ENCODE measurements around the gene LINC01488. TPM values are rescaled to one million over a fixed set of nuclear protein-coding genes. Genes with fewer than 3 reads are reported as not detected.

LINC01488 gene
- total RNA-seq, 1 donor from 2014 or later, result not detected

- DNase-seq (ENCODE audit: extremely low read depth, low read depth, low spot score), result no peak
Measured at GRCh38 chr11:69524291-69524882, 42.9 kb downstream of the LINC01488 start.

- no peak for DNase-seq (ENCODE audit: extremely low read depth, low read depth, low spot score)
Measured at GRCh38 chr11:69524991-69525411, 43.5 kb downstream of the LINC01488 start.

GRCh38 chr11:69525516-69526452, 44.3 kb downstream of the LINC01488 start:
- DNase-seq (ENCODE audit: extremely low read depth, low read depth, low spot score), result no peak

- DNase-seq (ENCODE audit: extremely low read depth, low read depth, low spot score), result no peak
Measured at GRCh38 chr11:69526453-69526810, 45.0 kb downstream of the LINC01488 start.

GRCh38 chr11:69529001-69529400, 47.5 kb downstream of the LINC01488 start:
- DNase-seq (ENCODE audit: extremely low read depth, low read depth, low spot score), result no peak

- no peak for DNase-seq (ENCODE audit: extremely low read depth, low read depth, low spot score)
Measured at GRCh38 chr11:69530278-69531070, 49.0 kb downstream of the LINC01488 start.

- no peak for DNase-seq (ENCODE audit: extremely low read depth, low read depth, low spot score)
Measured at GRCh38 chr11:69531071-69531716, 49.7 kb downstream of the LINC01488 start.

- no peak for DNase-seq (ENCODE audit: extremely low read depth, low read depth, low spot score)
Measured at GRCh38 chr11:69531717-69532088, 50.2 kb downstream of the LINC01488 start.

- DNase-seq (ENCODE audit: extremely low read depth, low read depth, low spot score), result no peak
Measured at GRCh38 chr11:69533296-69534165, 52.1 kb downstream of the LINC01488 start.

GRCh38 chr11:69534166-69534530, 52.7 kb downstream of the LINC01488 start:
- DNase-seq (ENCODE audit: extremely low read depth, low read depth, low spot score), result no peak

GRCh38 chr11:69535908-69536307, 54.4 kb downstream of the LINC01488 start:
- no peak for DNase-seq (ENCODE audit: extremely low read depth, low read depth, low spot score)

- DNase-seq (ENCODE audit: extremely low read depth, low read depth, low spot score), result no peak
Measured at GRCh38 chr11:69536406-69536805, 54.9 kb downstream of the LINC01488 start.

- no peak for DNase-seq (ENCODE audit: extremely low read depth, low read depth, low spot score)
Measured at GRCh38 chr11:69537126-69537525, 55.7 kb downstream of the LINC01488 start.

GRCh38 chr11:69537855-69538640, 56.6 kb downstream of the LINC01488 start:
- DNase-seq (ENCODE audit: extremely low read depth, low read depth, low spot score), result no peak

GRCh38 chr11:69538854-69539253, 57.4 kb downstream of the LINC01488 start:
- DNase-seq (ENCODE audit: extremely low read depth, low read depth, low spot score), result no peak

GRCh38 chr11:69539416-69540117, 58.1 kb downstream of the LINC01488 start:
- no peak for DNase-seq (ENCODE audit: extremely low read depth, low read depth, low spot score)

GRCh38 chr11:69540118-69541000, 58.9 kb downstream of the LINC01488 start:
- DNase-seq (ENCODE audit: extremely low read depth, low read depth, low spot score), result no peak

GRCh38 chr11:69541001-69541285, 59.5 kb downstream of the LINC01488 start:
- no peak for DNase-seq (ENCODE audit: extremely low read depth, low read depth, low spot score)
